HG03520 (cell line): ENCODE results near the gene CTRL.
"Not testable (repeated sequence)": the region's sequence is repeated elsewhere in the genome, so short reads cannot be mapped to it uniquely, and the experiment has no call there.

ENCODE experiments used
- ATAC-seq: cut with Tn5 transposase; IDR thresholded peaks from one replicate; pipeline ENCODE4 v1.9.1; 2021; ENCODE audit warnings: mild to moderate bottlenecking, moderate library complexity; ENCODE audit not compliant: unreplicated experiment

Gene CTRL

DNA sequence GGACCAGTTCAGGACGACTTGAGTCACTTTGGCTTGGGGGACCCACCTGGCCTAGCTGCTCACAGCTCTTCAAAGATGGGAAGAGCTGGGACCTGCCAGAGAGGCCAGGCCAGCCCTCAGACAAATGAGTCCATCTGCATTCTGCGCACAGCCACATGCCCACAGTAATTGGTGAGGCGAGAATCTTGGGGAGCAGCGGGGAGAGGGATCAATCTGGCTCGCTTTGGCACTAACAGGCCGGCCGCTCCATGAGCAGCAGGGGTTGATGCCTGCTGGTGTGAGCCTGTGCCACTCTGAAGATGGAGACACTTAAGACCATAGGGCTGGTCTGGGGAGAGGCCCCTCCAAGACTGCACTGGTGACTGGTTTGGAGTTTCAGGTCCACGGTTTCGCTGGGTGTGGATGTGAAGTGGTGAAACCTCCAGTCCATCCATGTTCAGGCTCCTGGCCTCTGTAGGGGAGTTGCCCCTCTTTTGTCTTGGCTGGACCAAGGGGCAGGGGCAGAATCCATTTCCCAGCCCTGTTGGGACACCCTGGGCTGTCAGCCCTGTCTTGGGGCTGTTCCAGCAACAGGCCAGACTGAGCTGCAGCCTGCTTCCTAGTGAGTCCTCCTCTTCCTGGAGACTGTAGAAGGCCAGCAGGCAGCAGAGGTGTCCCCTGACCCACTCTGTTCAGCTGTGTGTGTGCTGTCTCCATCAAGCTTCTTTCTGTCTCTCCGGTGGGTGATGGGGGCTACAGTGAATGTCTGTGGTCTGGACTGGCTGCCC, 7.3 kb downstream of the CTRL start:
- ATAC-seq: no peak

GRCh38 chr16:67923414-67924116, 8.1 kb downstream of the CTRL start:
- no peak for ATAC-seq

DNA sequence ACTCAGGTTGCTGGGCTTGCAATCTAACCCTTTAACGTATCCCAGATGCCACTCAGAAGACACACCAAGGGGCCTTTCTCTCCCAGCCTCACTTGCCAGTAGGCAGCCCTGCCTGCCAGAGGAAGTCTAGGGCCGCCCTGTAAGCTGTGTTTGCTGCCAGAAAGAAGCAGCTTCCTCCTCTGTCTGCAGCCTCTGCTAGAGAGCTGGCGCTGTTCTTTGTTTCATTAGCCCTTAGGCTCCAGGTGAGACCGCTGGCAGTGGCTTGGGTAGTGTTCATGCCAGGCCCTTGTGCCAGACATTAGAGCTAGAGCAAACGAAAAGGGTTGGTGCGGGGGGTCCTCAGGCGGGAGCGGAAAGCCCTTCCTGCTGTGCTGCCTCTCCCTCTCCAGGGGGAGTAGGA, 8.9 kb downstream of the CTRL start:
- ATAC-seq: no peak

DNA sequence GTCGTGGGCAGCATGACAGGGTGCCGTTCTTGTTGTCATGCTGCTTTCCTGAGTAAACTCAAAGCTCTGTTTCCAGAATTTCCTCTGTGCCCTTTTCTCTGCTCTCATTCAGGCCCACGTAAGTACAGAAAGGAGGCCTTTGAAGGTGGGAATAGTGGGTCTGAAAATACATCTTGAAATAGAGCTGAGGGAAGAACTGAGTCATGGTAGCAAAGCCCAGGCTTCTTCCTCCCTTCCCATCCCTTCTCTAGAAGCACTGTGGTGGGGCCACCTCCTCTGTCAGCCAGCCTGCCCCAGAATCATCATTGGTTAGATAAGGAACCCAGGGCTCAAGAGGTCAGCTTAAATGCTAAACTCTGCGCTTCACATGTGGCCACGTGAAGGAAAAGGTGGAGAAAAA, 9.4 kb downstream of the CTRL start:
- no peak for ATAC-seq

GRCh38 chr16:67919622-67920221, 11.9 kb downstream of the CTRL start:
- ATAC-seq: no peak

DNA sequence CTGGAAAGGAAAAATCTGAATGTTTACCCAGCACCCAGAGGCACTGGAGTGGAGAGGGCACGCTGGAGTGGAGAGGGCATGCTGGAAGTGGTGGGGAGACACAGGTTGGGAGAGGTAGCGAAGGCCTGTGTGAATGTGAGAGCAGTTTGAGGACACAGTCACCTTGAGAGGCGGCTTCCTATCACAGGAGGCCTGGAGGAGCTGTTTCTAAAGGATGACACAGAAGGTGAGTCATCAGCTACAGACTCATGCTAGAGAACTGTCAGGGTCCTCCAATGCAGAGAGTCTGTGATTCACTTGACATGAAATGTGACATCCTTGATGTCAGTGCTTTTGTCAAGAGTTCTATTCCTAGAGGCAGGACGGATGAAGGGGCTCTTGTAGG, 13.8 kb downstream of the CTRL start:
- ATAC-seq: no peak

DNA sequence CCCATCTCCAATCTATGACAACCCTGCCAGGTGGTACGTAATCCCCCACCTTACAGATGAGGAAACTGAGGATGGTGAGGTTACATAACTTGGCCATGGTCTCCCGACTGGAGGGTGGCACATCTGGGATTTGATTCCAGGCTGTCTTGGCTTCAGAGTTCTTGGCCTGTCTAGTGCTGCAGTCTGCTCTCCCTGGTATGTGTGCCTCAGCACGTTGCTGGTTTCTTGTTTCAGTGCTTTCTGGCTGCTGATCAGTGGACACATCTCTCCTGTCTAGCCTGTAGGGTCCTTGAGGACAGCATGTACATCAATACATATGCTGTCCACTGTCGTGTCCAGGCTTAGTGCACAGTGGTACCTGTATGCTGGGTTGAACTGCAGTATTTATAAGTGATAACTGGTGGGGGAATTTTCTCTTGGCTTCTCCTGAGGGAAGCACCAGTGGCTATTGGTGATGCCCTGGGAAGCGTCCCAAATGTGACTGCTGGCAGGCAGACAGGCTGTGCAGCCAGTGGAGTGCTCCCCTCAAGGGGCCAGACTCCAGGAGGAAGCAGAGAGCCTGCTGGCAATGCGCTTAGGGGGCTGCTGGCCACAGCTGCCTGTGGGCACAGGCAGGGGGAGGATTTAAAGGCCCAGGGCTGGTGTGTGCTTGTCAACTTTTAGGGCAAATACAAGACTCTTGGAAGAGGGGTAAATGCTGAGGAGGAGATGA, 14.4 kb downstream of the CTRL start:
- ATAC-seq: no peak

DNA sequence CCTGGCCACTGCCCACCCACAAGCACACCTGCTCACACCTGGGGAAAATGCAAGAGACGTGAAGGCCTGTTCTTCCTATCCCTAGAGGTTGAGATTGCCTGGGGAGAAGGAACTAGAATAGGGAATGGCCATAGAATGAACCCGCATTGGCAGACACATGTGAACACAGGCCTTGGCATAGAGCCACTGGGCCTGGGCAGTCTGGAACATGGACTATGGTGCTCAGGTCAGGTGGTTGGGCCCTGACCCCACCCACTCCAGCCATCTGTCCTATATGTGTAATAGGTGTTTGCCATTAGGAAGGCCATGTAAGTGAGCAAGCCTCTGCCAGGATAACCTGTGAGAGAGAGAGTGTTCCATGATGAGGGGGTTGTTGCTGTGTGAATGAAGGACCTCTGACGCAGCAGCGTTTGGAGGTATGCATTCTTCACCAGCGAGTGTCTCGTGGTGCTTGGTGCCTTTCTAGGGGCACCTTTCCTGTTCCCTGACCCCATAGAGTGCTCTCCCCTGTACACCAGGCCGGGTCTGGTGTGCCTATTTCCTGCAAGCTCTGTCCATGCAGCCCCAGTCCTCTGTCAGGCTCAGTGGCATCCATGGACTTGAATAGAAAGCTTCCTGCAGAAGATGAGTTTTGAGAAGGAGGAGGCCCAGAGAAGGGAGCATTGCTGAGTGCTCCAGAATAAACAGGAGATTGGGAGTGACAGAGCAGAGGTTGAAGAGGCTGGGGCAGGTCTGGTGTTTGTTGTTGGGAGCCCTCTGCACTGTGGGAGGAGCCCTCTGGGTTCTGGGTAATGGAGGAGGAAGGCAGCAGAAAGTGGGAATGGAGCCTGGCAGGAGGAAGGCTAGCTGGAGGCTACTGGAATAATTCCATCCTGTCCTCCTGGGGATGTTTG, 15.6 kb downstream of the CTRL start:
- ATAC-seq: no peak

GRCh38 chr16:67915496-67915769, 16.2 kb downstream of the CTRL start:
- ATAC-seq: not testable (repeated sequence)

DNA sequence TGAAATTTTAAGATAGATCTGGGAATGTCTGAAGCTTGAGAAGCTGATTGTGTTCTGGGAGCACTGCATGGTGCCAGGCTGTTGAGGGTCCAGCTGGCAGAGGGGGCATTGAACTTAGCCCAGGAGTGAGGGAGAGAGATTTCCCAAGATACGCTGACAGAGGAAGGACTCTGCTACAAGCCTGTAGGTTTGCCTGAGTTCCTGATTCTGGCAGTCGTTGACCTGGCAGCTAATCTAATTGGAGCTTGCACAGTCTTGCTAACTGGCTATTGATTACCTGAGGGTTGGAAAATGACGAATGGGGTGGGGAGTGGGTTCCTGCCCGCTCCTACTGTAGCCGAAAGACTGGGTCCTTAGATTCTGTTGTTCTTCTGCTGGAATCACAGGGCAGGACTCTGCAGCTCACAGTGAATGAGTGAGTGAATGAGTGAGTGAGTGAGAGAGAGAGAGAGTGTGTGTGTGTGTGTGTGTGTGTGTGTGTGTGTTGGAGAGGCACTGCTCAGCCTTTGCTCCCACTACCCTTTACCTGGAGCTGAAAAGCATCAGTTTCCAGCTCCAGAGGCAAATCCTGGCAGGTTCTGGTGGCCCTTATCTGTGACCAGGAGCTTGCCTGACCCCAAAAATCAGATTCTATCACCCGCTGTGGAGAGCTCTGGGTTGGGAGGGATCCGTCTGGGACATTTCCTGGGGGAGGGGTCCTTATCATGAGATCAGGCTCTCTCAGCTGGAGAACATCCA, 16.7 kb downstream of the CTRL start:
- no peak for ATAC-seq

DNA sequence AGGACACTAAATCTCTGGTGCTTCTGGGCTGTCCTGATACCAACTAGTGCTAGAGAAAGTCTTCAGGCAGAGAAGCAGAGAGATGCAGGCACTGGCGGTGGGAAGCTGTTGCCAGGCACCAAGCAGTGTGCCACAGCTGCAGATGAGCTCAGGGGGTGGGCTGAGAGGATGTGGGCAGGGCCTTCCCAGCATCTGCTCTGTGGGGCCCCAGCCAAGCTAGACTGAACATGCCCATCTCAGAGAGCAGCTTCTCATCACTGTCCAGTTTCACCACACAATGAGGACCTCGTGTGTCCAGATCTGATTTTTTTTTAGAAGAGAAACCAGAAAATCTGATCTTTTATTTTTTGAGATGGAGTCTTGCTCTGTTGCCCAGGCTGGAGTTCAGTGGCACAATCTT, 21.5 kb downstream of the CTRL start:
- ATAC-seq: no peak

GRCh38 chr16:67909056-67909742, 22.5 kb downstream of the CTRL start:
- ATAC-seq: no peak

- ATAC-seq: no peak
Measured at GRCh38 chr16:67907397-67908180, 24.1 kb downstream of the CTRL start.

- no peak for ATAC-seq
Measured at GRCh38 chr16:67902831-67903230, 28.8 kb downstream of the CTRL start.

DNA sequence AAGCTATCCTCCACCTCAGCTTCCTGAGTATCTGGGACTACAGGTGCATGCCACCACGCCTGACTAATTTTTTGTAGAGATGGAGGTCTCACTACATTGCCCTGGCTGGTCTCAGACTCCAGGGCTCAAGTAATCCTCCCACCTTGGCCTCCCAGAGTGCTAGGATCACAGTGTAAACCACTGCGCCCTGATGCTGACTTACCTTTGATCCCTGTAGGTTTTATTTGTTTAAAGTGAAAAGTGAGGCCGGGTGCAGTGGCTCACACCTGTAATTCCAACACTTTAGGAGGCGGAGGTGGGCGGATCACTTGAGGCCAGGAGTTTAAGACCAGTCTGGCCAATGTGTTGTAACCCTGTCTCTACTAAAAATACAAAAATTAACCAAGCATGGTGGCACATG, 29.9 kb downstream of the CTRL start:
- ATAC-seq: no peak

DNA sequence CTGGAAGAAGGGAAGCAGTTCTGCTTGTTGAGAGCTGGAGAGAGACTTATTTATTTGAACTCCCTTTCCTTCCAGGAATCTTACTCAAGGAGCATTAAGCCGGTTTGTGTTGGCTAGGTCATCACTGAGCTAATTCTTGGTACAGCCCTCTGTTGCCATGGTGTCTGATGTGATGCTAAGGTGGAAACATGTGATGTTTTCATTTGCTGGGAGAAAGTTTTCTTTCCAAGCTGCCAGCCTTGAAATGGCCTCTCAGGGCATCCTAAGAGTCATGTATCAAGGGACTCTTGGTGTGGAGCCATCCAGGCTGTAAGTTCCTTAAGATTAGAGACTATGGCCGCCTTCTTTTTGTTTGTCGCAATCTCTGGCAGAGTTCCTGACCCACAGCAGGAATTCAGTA, 34.4 kb downstream of the CTRL start:
- no peak for ATAC-seq

DNA sequence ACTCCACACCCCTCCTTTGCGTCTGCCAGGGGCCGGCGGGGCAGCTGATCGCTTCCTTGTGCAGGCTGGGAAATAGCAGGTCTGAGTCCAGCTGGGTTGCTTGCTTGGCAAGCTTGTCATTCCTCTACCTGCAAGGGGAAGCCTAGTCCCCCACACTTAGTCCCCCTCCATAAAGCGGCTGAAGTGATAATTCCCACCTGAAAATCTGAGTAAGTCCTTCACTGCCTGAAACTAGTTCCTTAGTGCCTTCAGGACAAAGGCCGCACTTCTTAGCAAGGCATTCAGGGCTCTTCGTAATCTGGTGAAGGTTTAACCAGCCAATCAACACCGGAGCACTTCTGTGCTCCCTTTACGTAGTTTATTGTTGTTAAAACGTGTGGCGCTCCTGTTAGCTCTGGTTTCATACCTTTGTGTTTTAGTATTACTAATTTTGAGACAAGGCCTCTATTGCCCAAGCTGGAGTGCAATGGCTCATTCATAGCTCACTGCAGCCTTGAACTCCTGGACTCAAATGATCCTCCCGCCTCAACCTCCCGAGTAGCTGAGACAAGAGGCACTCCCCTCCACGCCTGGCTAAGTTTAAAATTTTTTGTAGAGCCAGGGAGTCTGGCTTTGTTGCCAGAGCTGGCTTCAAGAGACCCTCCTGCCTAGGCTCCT, 37.8 kb downstream of the CTRL start:
- ATAC-seq: no peak
